HG02870 (cell line): Measurements from ENCODE around the gene PLS3.
"Not testable (repeated sequence)": the region's sequence is repeated elsewhere in the genome, so short reads cannot be mapped to it uniquely, and the experiment has no call there.

Experiments
- ATAC-seq: cut with Tn5 transposase; IDR thresholded peaks from one replicate; pipeline ENCODE4 v1.9.1; 2021; ENCODE audit warnings: mild to moderate bottlenecking, moderate library complexity; ENCODE audit not compliant: unreplicated experiment

Gene PLS3

DNA sequence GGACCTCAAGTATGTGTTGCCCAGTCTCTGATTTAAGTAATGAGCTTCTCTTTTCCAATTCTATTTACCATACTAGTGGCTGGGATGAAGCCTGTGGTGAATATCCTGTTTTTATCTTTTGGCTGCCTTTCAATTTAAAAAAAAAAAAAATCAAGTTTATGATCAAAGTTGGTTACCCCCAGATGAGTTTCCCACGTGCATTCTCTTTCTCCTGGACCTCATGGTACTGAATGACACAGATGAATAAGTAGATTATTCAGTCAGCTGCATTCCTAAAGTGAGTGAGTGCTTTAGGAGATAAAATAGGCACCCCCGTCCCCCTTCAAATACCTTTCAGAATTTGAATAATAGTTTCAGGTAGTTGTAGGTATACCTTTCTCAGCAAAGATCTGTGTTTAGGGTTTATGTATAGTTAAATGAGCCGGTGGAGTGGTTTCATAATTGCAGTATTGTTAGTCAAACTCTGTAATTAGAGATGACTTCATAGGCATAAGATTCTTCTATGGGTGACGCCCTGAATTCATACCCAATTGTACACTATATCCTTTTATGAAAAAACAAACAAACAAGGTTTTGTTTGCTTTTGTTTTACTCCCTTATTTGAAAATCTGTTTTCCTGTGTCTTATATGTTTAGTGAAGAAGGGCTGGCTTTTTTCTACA lies 41.9 kb downstream of the PLS3 start:
- ATAC-seq: no peak

DNA sequence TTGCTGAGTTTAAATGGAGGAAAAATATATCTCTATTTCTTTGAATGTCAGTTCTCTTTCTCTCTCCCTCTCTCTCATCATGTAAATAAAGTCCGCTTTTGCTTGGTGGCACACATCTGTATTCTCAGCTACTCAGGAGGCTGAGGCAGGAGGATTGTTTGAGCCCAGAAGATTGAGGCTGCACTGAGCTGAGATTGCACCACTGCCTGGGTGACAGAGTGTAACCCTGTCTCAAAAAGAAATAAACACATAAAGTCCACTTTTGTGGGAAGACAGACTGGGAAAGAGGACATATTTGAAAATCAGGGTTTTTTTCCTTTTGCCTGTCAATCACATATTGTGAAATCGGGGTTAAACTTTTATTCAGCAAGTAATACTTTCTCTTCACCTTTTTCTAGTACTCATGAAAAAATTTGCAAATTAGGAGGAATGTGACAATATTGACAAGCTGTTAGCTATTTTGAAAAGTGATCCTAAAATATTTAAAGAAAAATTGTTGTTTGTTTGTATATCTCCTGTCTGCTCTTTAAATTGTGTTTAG lies 42.6 kb downstream of the PLS3 start:
- no peak for ATAC-seq

DNA sequence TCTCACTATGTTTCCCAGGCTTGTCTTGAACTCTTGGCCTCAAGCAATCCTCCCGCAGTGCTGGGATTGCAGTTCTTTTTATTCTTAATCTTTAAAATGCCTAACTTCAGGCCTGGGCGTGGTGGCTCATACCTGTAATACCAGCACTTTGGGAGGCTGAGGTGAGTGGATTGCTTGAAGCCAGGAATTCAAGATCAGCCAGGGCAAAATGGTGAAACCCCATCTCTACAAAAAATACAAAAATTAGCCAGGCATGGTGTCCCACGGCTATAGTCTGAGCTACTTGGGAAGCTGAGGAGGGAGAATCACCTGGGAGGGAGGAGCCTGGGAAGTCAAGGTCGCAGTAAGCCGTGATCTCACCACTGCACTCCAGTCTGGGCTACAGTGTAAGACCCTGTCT lies 45.9 kb downstream of the PLS3 start:
- ATAC-seq: no peak

GRCh38 chrX:115609621-115610020 lies 48.6 kb downstream of the PLS3 start:
- no peak for ATAC-seq

DNA sequence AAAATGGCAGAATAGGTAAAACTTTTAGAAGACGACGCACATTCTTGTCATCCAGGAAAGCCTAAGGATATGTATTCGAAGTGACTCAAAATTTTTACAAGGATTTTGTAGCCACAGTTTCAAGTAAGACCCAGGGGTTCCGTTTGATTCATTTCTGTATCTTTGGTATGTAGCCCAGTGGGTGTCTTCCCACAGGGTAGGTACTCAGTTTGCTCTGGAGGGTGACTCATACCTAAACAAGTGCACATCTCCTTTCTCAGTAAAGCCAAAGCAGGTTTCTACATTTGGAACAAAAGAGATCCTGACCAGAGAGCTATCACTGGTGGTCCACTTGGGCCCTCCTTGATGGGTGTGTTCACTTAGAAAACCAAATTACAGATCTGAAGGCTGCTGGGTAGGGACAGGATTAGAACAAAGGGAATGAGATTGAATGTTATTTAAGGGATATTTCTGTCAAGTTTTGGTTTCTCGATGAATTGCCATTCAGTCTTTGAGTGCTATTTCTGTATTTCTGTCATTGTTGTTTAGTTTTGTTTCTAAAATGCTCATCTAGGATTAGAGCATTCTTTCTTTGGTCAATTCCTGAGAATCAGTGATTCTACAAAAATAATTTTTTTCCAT lies 56.1 kb downstream of the PLS3 start:
- peak; percentile 97 for ATAC-seq

- ATAC-seq: no peak
These were observed 61.6 kb downstream of the PLS3 start for GRCh38 chrX:115622534-115622933.

- ATAC-seq: no peak
These were observed 63.9 kb downstream of the PLS3 start for GRCh38 chrX:115624916-115625315.

GRCh38 chrX:115625572-115626301 lies 64.8 kb downstream of the PLS3 start:
- ATAC-seq: no peak

DNA sequence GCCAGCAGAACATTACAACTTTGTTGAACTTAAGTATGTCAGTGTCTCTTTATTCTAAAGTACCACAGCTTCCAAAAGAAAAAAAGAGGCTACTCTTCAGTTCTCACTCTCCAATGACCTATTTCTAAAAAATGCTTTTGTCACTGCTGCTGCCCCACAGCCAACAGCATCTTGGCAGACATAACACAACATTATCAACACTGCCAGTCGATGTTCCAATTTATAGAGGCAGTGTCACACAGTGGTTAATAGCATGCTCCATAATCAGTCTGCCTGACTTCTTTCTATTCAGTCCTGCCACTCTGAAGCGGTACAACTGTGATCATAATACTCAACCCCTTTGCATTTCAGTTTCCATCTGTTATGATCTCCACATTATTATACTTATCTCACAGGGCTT lies 69.2 kb downstream of the PLS3 start:
- ATAC-seq: no peak

- no peak for ATAC-seq
These were observed 71.5 kb downstream of the PLS3 start for GRCh38 chrX:115632455-115632854.

- not testable (repeated sequence) for ATAC-seq
These were observed 72.4 kb downstream of the PLS3 start for GRCh38 chrX:115633397-115633796.

DNA sequence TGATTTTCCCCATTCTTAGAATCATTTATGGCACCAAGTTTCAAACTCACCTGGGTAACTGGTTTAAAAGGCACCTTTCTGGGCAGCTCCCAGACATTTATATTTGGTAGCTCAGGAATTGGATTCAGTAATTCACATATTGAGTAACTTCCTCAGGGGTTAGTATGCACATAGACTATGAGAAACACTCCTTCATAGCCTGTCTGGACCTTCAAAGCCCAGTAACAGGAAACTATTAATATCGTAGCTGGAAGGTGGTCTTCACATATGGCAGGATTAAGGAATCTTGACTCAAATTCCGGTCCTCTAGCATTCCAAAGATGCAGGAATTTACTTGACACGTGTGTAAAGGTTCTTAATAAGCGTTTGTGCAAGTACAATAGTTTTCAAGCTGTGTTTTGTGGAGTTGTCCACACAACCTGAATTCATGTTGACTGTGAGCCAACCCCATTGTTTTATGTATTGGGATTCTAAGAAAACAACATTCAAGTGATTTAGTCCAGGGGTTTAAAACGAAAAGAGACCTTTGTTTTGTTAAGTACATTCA lies 78.4 kb downstream of the PLS3 start:
- ATAC-seq: no peak

DNA sequence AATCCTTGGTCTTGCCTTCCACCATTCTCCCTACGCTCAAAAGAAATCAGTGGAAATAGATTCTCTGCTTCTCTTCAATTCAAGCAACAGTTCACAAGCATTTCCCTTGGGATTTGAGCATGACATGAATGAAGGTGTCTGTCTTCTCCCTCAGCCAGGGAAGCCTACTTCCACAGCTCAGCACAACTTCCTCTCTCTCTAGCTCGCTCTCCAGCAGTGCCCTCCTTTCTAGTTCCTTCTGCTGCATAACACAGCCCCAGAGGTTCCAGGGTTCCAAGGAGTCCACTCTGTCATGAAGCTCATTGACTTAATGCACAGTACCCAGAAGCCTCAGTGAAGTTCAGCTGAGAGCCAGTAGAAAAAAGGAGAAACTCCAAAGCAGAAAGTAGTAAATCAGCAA lies 81.3 kb downstream of the PLS3 start:
- ATAC-seq: no peak

GRCh38 chrX:115642895-115643530 lies 82.0 kb downstream of the PLS3 start:
- ATAC-seq: peak; percentile 48

DNA sequence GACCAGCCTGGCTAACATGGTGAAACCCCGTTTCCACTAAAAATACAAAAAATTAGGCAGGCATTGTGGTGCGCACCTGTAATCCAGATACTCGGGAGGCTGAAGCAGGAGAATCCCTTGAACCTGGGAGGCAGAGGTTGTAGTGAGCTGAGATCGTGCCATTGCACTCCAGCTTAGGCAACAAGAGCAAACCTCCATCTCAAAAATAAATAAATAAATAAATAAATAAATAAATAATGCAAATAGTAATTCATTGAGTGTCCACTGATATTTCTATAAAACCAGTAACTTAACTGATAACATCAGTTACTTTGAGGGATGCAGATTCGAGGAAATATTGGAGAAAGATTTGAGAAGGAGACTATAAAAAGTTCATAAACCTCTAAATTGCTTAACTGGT lies 83.4 kb downstream of the PLS3 start:
- ATAC-seq: not testable (repeated sequence)

DNA sequence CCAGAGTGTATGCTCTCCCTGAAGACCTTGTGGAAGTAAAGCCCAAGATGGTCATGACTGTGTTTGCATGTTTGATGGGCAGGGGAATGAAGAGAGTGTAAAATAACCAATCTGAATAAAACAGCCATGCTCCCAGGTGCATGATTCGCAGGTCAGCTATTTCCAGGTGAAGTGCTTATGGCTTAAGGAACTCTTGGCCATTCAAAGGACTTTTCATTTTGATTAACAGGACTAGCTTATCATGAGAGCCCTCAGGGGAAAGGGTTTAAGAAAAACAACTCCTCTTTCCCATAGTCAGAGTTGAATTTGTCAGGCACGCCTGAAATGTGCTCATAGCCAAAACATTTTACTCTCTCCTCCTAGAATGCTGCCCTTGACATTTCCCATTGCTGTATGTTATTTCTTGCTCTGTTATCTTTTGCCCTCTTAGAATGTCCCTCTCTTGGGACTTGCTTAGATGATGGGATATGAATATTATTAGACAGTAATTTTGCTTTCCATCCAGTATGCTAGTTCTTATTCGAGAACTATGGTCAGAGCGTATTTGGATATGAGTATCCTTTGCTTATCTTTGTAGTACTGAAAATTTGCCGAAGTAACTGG lies 88.6 kb downstream of the PLS3 start:
- no peak for ATAC-seq

- no peak for ATAC-seq
These were observed 89.5 kb downstream of the PLS3 start for GRCh38 chrX:115650449-115650848.

GRCh38 chrX:115650916-115651315 lies 89.9 kb downstream of the PLS3 start:
- peak; percentile 72 for ATAC-seq

DNA sequence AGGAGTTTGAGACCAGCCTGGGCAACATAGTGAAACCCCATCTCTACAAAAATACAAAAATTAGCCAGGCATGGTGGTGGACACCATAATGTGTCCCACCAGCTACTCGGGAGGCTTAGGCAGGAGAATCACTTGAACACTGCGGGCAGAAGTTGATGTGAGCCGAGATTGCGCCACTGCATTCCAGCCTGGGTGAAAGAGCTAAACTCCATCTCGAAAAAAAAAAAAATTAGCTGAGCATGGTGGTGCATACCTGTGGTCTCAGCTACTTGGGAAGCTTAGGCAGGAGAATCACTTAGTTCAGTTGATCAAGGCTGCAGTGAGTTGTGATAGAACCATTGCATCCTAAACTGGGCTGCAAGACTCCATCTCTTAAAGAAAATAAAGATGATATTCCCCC lies 91.2 kb downstream of the PLS3 start:
- no peak for ATAC-seq

GRCh38 chrX:115665122-115665521 lies 104.1 kb downstream of the PLS3 start:
- ATAC-seq: no peak

- ATAC-seq: no peak
These were observed 118.5 kb downstream of the PLS3 start for GRCh38 chrX:115679460-115679859.
